MCF 10A (cell line): ENCODE measurements around the gene FBXW11. TPM values are rescaled to one million over a fixed set of nuclear protein-coding genes. Genes with fewer than 3 reads are reported as not detected.
"Not testable (repeated sequence)": the region's sequence is repeated elsewhere in the genome, so short reads cannot be mapped to it uniquely, and the experiment has no call there.

Experiments used
- BruUV-seq: library from RNA; stranded (reverse); fragments of 400-500 nt; replicated peaks from 2 replicates; lab custom pipeline; 2021; lab: Mats Ljungman, UMichigan
- CTCF ChIA-PET: fragments of 300-600 bp; sonication (Branson Sonifier 250); formaldehyde crosslinking; extraction: SDS; loops from one replicate; lab custom pipeline; 2021; ENCODE audit warnings: antibody characterized with exemption, inconsistent platforms; lab: Yijun Ruan, JAX
- POLR2A ChIA-PET: fragments of 300-600, 350-650 bp; sonication (Branson Sonifier 250); formaldehyde crosslinking; extraction: SDS; loops from one replicate; lab custom pipeline; 2020; ENCODE audit warnings: antibody characterized with exemption, inconsistent platforms; lab: Yijun Ruan, JAX
- DNase-seq: peaks from one replicate; pipeline ENCODE4 v3.0.0-alpha.2; 2018; ENCODE audit not compliant: unreplicated experiment
- H3K27ac Mint-ChIP-seq: one replicate; pipeline ENCODE4 v1.8.0; 2022; ENCODE audit warnings: mild to moderate bottlenecking, low read depth, mixed read lengths; ENCODE audit not compliant: unreplicated experiment
- H3K27me3 Mint-ChIP-seq: one replicate; pipeline ENCODE4 v1.8.0; 2022; ENCODE audit warnings: mixed read lengths; ENCODE audit not compliant: insufficient read depth, unreplicated experiment
- H3K36me3 Mint-ChIP-seq: one replicate; pipeline ENCODE4 v1.8.0; 2022; ENCODE audit warnings: mild to moderate bottlenecking, moderate library complexity, mixed read lengths; ENCODE audit not compliant: insufficient read depth, unreplicated experiment
- H3K4me1 Mint-ChIP-seq: one replicate; pipeline ENCODE4 v1.8.0; 2022; ENCODE audit warnings: mixed read lengths; ENCODE audit not compliant: insufficient read depth, unreplicated experiment
- H3K4me3 Mint-ChIP-seq: one replicate; pipeline ENCODE4 v1.8.0; 2022; ENCODE audit warnings: mild to moderate bottlenecking, moderate library complexity, mixed read lengths; ENCODE audit not compliant: unreplicated experiment
- H3K9me3 Mint-ChIP-seq: one replicate; pipeline ENCODE4 v1.8.0; 2022; ENCODE audit warnings: mixed read lengths; ENCODE audit not compliant: unreplicated experiment
- intact Hi-C: fragments of 100-400 bp; cut with micrococcal nuclease; formaldehyde crosslinking; loops from 2 replicates; pipeline ENCODE4 v1.14.1; 2022
- total RNA-seq: library from RNA; stranded (reverse); gene quantifications from 2 replicates; pipeline ENCODE4 v1.2.3, GENCODE V29; 2022
- TF ChIP-seq, protein P1 (sequence below): fragments of 200-600 bp; IDR thresholded peaks from one replicate; pipeline ENCODE4 v1.8.0; 2022; ENCODE audit warnings: antibody characterized with exemption, mild to moderate bottlenecking; ENCODE audit not compliant: unreplicated experiment

FBXW11 gene
- total RNA-seq, 1 experiment from 2014 or later: 64.7 TPM

- H3K9me3 Mint-ChIP-seq: no peaks in the 10 kb centered on the region
- H3K4me1 Mint-ChIP-seq: peaks cover 45% of the 10 kb centered on the region
- no peak for DNase-seq
- intact Hi-C loops: no loop called here
- no peak overlapping the region for H3K27ac Mint-ChIP-seq
- no peaks in the 10 kb centered on the region for H3K27me3 Mint-ChIP-seq
- no TSS peak for BruUV-seq
- H3K36me3 Mint-ChIP-seq: no peaks in the 10 kb centered on the region
- no peak overlapping the region for H3K4me3 Mint-ChIP-seq
- ChIA-PET POLR2A (interaction anchor here (1.5 to 6.8 kb wide), 2 partner anchors 11 to 56 kb away, joined by 8 to 49 read pairs; partner anchors contain the start of gene FBXW11), CTCF (interaction anchor here (1.2 to 1.6 kb wide), 4 partner anchors 10 to 108 kb away, joined by 3 to 5 read pairs (median 4); no protein-coding TSS in a partner anchor)
- TF ChIP-seq, protein P1, sequence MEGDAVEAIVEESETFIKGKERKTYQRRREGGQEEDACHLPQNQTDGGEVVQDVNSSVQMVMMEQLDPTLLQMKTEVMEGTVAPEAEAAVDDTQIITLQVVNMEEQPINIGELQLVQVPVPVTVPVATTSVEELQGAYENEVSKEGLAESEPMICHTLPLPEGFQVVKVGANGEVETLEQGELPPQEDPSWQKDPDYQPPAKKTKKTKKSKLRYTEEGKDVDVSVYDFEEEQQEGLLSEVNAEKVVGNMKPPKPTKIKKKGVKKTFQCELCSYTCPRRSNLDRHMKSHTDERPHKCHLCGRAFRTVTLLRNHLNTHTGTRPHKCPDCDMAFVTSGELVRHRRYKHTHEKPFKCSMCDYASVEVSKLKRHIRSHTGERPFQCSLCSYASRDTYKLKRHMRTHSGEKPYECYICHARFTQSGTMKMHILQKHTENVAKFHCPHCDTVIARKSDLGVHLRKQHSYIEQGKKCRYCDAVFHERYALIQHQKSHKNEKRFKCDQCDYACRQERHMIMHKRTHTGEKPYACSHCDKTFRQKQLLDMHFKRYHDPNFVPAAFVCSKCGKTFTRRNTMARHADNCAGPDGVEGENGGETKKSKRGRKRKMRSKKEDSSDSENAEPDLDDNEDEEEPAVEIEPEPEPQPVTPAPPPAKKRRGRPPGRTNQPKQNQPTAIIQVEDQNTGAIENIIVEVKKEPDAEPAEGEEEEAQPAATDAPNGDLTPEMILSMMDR: no peak
Observed at GRCh38 chr5:171951218-171951617, 55.2 kb downstream of the FBXW11 start.

- TF ChIP-seq, protein P1: no peak
- H3K4me3 Mint-ChIP-seq: no peak overlapping the region
- POLR2A ChIA-PET: interaction anchor here (1.0 to 3.4 kb wide), 2 partner anchors 33 to 60 kb away, joined by 3 to 16 read pairs; partner anchors contain the start of gene FBXW11
- CTCF ChIA-PET: interaction anchor here (0.7 to 1.0 kb wide), 3 partner anchors 35 to 327 kb away, joined by 3 to 6 read pairs (median 3); no protein-coding TSS in a partner anchor
- no TSS peak for BruUV-seq
- no peak for DNase-seq
- H3K36me3 Mint-ChIP-seq: peaks cover 7% of the 10 kb centered on the region
- H3K27ac Mint-ChIP-seq: no peak overlapping the region
- no peaks in the 10 kb centered on the region for H3K9me3 Mint-ChIP-seq
- H3K4me1 Mint-ChIP-seq: peaks cover 27% of the 10 kb centered on the region
- H3K27me3 Mint-ChIP-seq: no peaks in the 10 kb centered on the region
- intact Hi-C loops: no loop called here
Observed at GRCh38 chr5:171946000-171946781, 60.2 kb downstream of the FBXW11 start.

GRCh38 chr5:171945476-171945875 is 61.0 kb downstream of the FBXW11 start:
- H3K4me3 Mint-ChIP-seq: no peak overlapping the region
- no peaks in the 10 kb centered on the region for H3K27me3 Mint-ChIP-seq
- CTCF ChIA-PET: interaction anchor here (0.8 to 1.2 kb wide), 6 partner anchors 7 to 161 kb away, joined by 3 to 8 read pairs (median 4); no protein-coding TSS in a partner anchor
- BruUV-seq: no TSS peak
- peak overlapping the region; percentile 49 for H3K27ac Mint-ChIP-seq
- POLR2A ChIA-PET: interaction anchor here (0.8 to 3.4 kb wide), 5 partner anchors 11 to 143 kb away, joined by 3 to 16 read pairs (median 3); partner anchors contain the start of gene FBXW11
- no peak for DNase-seq
- intact Hi-C loops: no loop called here
- H3K36me3 Mint-ChIP-seq: peaks cover 7% of the 10 kb centered on the region
- TF ChIP-seq, protein P1: no peak
- no peaks in the 10 kb centered on the region for H3K9me3 Mint-ChIP-seq
- peaks cover 28% of the 10 kb centered on the region for H3K4me1 Mint-ChIP-seq

GRCh38 chr5:171945066-171945465 is 61.4 kb downstream of the FBXW11 start:
- intact Hi-C loops: no loop called here
- H3K36me3 Mint-ChIP-seq: peaks cover 7% of the 10 kb centered on the region
- H3K4me3 Mint-ChIP-seq: no peak overlapping the region
- H3K27me3 Mint-ChIP-seq: no peaks in the 10 kb centered on the region
- ChIA-PET CTCF (interaction anchor here (0.6 to 1.3 kb wide), 8 partner anchors 8 to 530 kb away, joined by 3 to 8 read pairs (median 4); no protein-coding TSS in a partner anchor), POLR2A (interaction anchor here (0.6 to 3.4 kb wide), 6 partner anchors 12 to 144 kb away, joined by 3 to 16 read pairs (median 3); partner anchors contain the start of gene FBXW11)
- no peaks in the 10 kb centered on the region for H3K9me3 Mint-ChIP-seq
- BruUV-seq: no TSS peak
- TF ChIP-seq, protein P1: no peak
- peak overlapping the region; percentile 49 for H3K27ac Mint-ChIP-seq
- DNase-seq: no peak
- peaks cover 32% of the 10 kb centered on the region for H3K4me1 Mint-ChIP-seq

GRCh38 chr5:171942112-171942516 is 64.3 kb downstream of the FBXW11 start:
- POLR2A ChIA-PET: interaction anchor here (0.8 to 1.3 kb wide), 2 partner anchors 10 to 68 kb away, joined by 4 to 5 read pairs; no protein-coding TSS in a partner anchor
- H3K4me1 Mint-ChIP-seq: peaks cover 27% of the 10 kb centered on the region
- BruUV-seq, intact Hi-C loops, H3K27ac Mint-ChIP-seq, DNase-seq, H3K9me3 Mint-ChIP-seq, H3K4me3 Mint-ChIP-seq, H3K27me3 Mint-ChIP-seq: not testable (repeated sequence)
- CTCF ChIA-PET: interaction anchor here (1.2 kb wide), 1 partner anchor 33 kb away, joined by 3 read pairs; no protein-coding TSS in a partner anchor
- H3K36me3 Mint-ChIP-seq: peaks cover 11% of the 10 kb centered on the region
